ENCODE results near the gene MRPL32.

- TF ChIP-seq POLR2AphosphoS5 (IDR thresholded peaks at IDR 0.05), result no peak
- TF ChIP-seq CTCF (IDR thresholded peaks at IDR 0.05), result no peak
- no peak for TF ChIP-seq POLR2A (IDR thresholded peaks at IDR 0.05)
Observed at GRCh38 chr7:42902331-42902730, 29.8 kb upstream of the MRPL32 start.
